GM21360 (cell line): ENCODE data around the gene ZDHHC7.

ENCODE experiments used
- ATAC-seq: cut with Tn5 transposase; IDR thresholded peaks from one replicate; pipeline ENCODE4 v1.9.1; 2021; ENCODE audit warnings: mild to moderate bottlenecking, moderate library complexity; ENCODE audit not compliant: unreplicated experiment

The ZDHHC7 gene

GRCh38 chr16:84970447-84971127 lies 40.7 kb downstream of the ZDHHC7 start:
- ATAC-seq, result no peak

- no peak for ATAC-seq
These were observed 43.5 kb downstream of the ZDHHC7 start for GRCh38 chr16:84967828-84968227.

GRCh38 chr16:84965428-84966415 lies 45.6 kb downstream of the ZDHHC7 start:
- ATAC-seq, result no peak

- ATAC-seq, result no peak
These were observed 46.8 kb downstream of the ZDHHC7 start for GRCh38 chr16:84964386-84965128.

- no peak for ATAC-seq
These were observed 48.3 kb downstream of the ZDHHC7 start for GRCh38 chr16:84963066-84963465.

GRCh38 chr16:84960942-84961341 lies 50.4 kb downstream of the ZDHHC7 start:
- no peak for ATAC-seq

- no peak for ATAC-seq
These were observed 51.4 kb downstream of the ZDHHC7 start for GRCh38 chr16:84959784-84960417.

- no peak for ATAC-seq
These were observed 52.2 kb downstream of the ZDHHC7 start for GRCh38 chr16:84959045-84959576.

- no peak for ATAC-seq
These were observed 53.5 kb downstream of the ZDHHC7 start for GRCh38 chr16:84957792-84958191.

GRCh38 chr16:84957192-84957591 lies 54.1 kb downstream of the ZDHHC7 start:
- ATAC-seq, result no peak

- no peak for ATAC-seq
These were observed 55.9 kb downstream of the ZDHHC7 start for GRCh38 chr16:84955427-84955826.

- ATAC-seq, result no peak
These were observed 58.1 kb downstream of the ZDHHC7 start for GRCh38 chr16:84953190-84953746.

- peak; percentile 64 for ATAC-seq
These were observed 58.8 kb downstream of the ZDHHC7 start for GRCh38 chr16:84952335-84953189.

- ATAC-seq, result no peak
These were observed 60.4 kb downstream of the ZDHHC7 start for GRCh38 chr16:84950906-84951305.

- ATAC-seq, result no peak
These were observed 61.4 kb downstream of the ZDHHC7 start for GRCh38 chr16:84949772-84950436.

- ATAC-seq, result no peak
These were observed 62.3 kb downstream of the ZDHHC7 start for GRCh38 chr16:84948851-84949610.

GRCh38 chr16:84947996-84948850 lies 63.1 kb downstream of the ZDHHC7 start:
- ATAC-seq, result no peak
